Measurements from ENCODE around the gene ADARB1. TPM values are rescaled to one million over a fixed set of nuclear protein-coding genes. Genes with fewer than 3 reads are reported as not detected.

Gene ADARB1
- total and polyA plus RNA-seq, 9 of the 15 experiments (the other 6 are each of a cell fraction or from before 2014, with no cell fraction given) = 6.7 to 16.0 (median 8.3) TPM

- TF ChIP-seq CUX1 (CRISPR knock-in tag; IDR thresholded peaks at IDR 0.05) = no peak
- TF ChIP-seq FOSL1 (tag; conservative IDR thresholded peaks at IDR 0.05) = peak; percentile 37; the same call in 1 of the 2 replicates
- TF ChIP-seq, protein P1, sequence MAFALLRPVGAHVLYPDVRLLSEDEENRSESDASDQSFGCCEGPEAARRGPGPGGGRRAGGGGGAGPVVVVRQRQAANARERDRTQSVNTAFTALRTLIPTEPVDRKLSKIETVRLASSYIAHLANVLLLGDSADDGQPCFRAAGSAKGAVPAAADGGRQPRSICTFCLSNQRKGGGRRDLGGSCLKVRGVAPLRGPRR (CRISPR knock-in tag; IDR thresholded peaks at IDR 0.05) = no peak
- TF ChIP-seq CEBPB (tag; IDR thresholded peaks at IDR 0.05) = peak; percentile 85
- 0 out of 2 replicates have a peak, but pooled peaks have one; percentile 13 for TF ChIP-seq JUND (IDR thresholded peaks at IDR 0.05; ENCODE audit: borderline replicate concordance, low read depth, low read length)
- no peak for TF ChIP-seq JUND (tag; IDR thresholded peaks at IDR 0.05; ENCODE audit: borderline replicate concordance, low read depth, low read length)
- TF ChIP-seq KDM1A (IDR thresholded peaks at IDR 0.05) = peak; percentile 43 to 67; a peak in 3 of 4 replicates
- peak; percentile 24; the same call in 1 of the 2 replicates for TF ChIP-seq ATF7 (IDR thresholded peaks at IDR 0.05)
- 0 out of 2 replicates have a peak, but pooled peaks have one; percentile 20 for TF ChIP-seq ETV1 (tag; conservative IDR thresholded peaks at IDR 0.05; ENCODE audit: low read depth)
- peak; percentile 66; the same call in 1 of the 2 replicates for TF ChIP-seq SMARCA5 (IDR thresholded peaks at IDR 0.05)
- no peak for TF ChIP-seq ZNF76 (CRISPR knock-in tag; IDR thresholded peaks at IDR 0.05; ENCODE audit: borderline replicate concordance)
- TF ChIP-seq, protein P2, sequence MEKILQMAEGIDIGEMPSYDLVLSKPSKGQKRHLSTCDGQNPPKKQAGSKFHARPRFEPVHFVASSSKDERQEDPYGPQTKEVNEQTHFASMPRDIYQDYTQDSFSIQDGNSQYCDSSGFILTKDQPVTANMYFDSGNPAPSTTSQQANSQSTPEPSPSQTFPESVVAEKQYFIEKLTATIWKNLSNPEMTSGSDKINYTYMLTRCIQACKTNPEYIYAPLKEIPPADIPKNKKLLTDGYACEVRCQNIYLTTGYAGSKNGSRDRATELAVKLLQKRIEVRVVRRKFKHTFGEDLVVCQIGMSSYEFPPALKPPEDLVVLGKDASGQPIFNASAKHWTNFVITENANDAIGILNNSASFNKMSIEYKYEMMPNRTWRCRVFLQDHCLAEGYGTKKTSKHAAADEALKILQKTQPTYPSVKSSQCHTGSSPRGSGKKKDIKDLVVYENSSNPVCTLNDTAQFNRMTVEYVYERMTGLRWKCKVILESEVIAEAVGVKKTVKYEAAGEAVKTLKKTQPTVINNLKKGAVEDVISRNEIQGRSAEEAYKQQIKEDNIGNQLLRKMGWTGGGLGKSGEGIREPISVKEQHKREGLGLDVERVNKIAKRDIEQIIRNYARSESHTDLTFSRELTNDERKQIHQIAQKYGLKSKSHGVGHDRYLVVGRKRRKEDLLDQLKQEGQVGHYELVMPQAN (IDR thresholded peaks at IDR 0.05; ENCODE audit: borderline replicate concordance) = no peak
- TF ChIP-seq HEY1 (CRISPR knock-in tag; IDR thresholded peaks at IDR 0.05; ENCODE audit: borderline replicate concordance) = no peak
- no peak for TF ChIP-seq ZBTB49 (CRISPR knock-in tag; IDR thresholded peaks at IDR 0.05; ENCODE audit: borderline replicate concordance)
- peak; percentile 93 for TF ChIP-seq ATF3 (IDR thresholded peaks at IDR 0.05)
- TF ChIP-seq ATF3 (CRISPR knock-in tag; conservative IDR thresholded peaks at IDR 0.05) = no peak
- 0 out of 4 replicates have a peak, but pooled peaks of 1 of the 2 experiments have one; percentile 38 for TF ChIP-seq RCOR1 (IDR thresholded peaks at IDR 0.05; ENCODE audit: borderline replicate concordance in 1 of 2, low read depth in 2 of 2, low read length in 2 of 2)
Observed at GRCh38 chr21:45078877-45079281, 4.5 kb downstream of the ADARB1 start (continued).

All from K562 (cell line).